HEK293 (cell line): Measurements from ENCODE around the gene EXOC2.
A peak's percentile ranks its signal among the peaks of the same experiment; 100 is the strongest.

Experiments
- CTCF ChIA-PET: fragments of 350-600 bp; formaldehyde crosslinking; extraction: SDS; loops from one replicate; lab custom pipeline; 2021; ENCODE audit warnings: antibody characterized with exemption; lab: Yijun Ruan, JAX
- POLR2A ChIA-PET: fragments of 300-600 bp; formaldehyde crosslinking; extraction: SDS; loops from one replicate; lab custom pipeline; 2020; ENCODE audit warnings: antibody characterized with exemption, inconsistent platforms; lab: Yijun Ruan, JAX
- H3K27ac ChIP-seq: fragments of 200-500 bp; sonication (Bioruptor generic); 2 replicates; pipeline ENCODE4 v1.5.1; 2014; ENCODE audit warnings: low read depth, low read length, control low read depth, inconsistent platforms; ENCODE audit errors: extremely low read depth
- H3K36me3 ChIP-seq, 2 experiments: fragments of 200-500 bp in 1 of 2; sonication (Bioruptor generic) in 1 of 2; 1 replicate in 1 of 2; 2 replicates in 1 of 2; pipeline ENCODE4 v1.5.1; 2014 to 2017; ENCODE audit warnings: inconsistent platforms in 2 of 2, low read length in 2 of 2; ENCODE audit not compliant: control insufficient read depth in 2 of 2, insufficient read depth in 1 of 2
- H3K4me1 ChIP-seq: fragments of 200-500 bp; sonication (Bioruptor generic); 2 replicates; pipeline ENCODE4 v1.5.1; 2014; ENCODE audit warnings: mild to moderate bottlenecking, low read length, inconsistent platforms; ENCODE audit not compliant: control insufficient read depth, insufficient read depth
- H3K4me3 ChIP-seq: 2 replicates; pipeline ENCODE4 v1.5.1; 2011; ENCODE audit warnings: low read depth, mild to moderate bottlenecking, control low read depth, low read length, moderate library complexity
- H3K9me3 ChIP-seq: fragments of 200-500 bp; sonication (Bioruptor generic); 2 replicates; pipeline ENCODE4 v1.5.1; 2014; ENCODE audit warnings: low read depth, low read length, inconsistent platforms; ENCODE audit not compliant: control insufficient read depth, insufficient read depth
- KLF1 ChIP-seq: fragments of 450-650 bp; formaldehyde crosslinking; IDR thresholded peaks from 2 replicates; pipeline ENCODE4 v1.5.1; 2016; ENCODE audit warnings: missing biosample characterization, missing genetic modification characterization
- SCRT2 ChIP-seq: fragments of 450-650 bp; formaldehyde crosslinking; IDR thresholded peaks from 2 replicates; pipeline ENCODE4 v1.5.1; 2016; ENCODE audit warnings: missing biosample characterization, missing genetic modification characterization
- ZFHX2 ChIP-seq: fragments of 450-650 bp; formaldehyde crosslinking; conservative IDR thresholded peaks from 2 replicates; pipeline ENCODE4 v1.5.1; 2016; ENCODE audit warnings: missing biosample characterization, missing genetic modification characterization
- ZFP3 ChIP-seq: fragments of 450-650 bp; formaldehyde crosslinking; IDR thresholded peaks from 2 replicates; pipeline ENCODE4 v1.5.1; 2016; ENCODE audit warnings: low read depth, missing biosample characterization, missing genetic modification characterization
- ZNF169 ChIP-seq: fragments of 450-650 bp; formaldehyde crosslinking; IDR thresholded peaks from 2 replicates; pipeline ENCODE4 v1.5.1; 2016; ENCODE audit warnings: missing biosample characterization, missing genetic modification characterization
- ZNF19 ChIP-seq: fragments of 450-650 bp; formaldehyde crosslinking; IDR thresholded peaks from 2 replicates; pipeline ENCODE4; 2016; ENCODE audit warnings: missing biosample characterization, missing genetic modification characterization, low read depth
- ZNF23 ChIP-seq: fragments of 450-650 bp; formaldehyde crosslinking; IDR thresholded peaks from 2 replicates; pipeline ENCODE4 v1.5.1; 2016; ENCODE audit warnings: missing biosample characterization, missing genetic modification characterization, borderline replicate concordance
- ZNF311 ChIP-seq: fragments of 450-650 bp; formaldehyde crosslinking; IDR thresholded peaks from 2 replicates; pipeline ENCODE4 v1.5.1; 2017; ENCODE audit warnings: missing biosample characterization, missing genetic modification characterization, borderline replicate concordance
- ZNF433 ChIP-seq: fragments of 450-650 bp; formaldehyde crosslinking; IDR thresholded peaks from 2 replicates; pipeline ENCODE4 v1.5.1; 2016; ENCODE audit warnings: missing biosample characterization, missing genetic modification characterization, low read depth
- ZNF529 ChIP-seq: fragments of 450-650 bp; formaldehyde crosslinking; IDR thresholded peaks from 2 replicates; pipeline ENCODE4 v1.5.1; 2017; ENCODE audit warnings: missing genetic modification characterization, missing biosample characterization; ENCODE audit not compliant: insufficient replicate concordance
- ZNF530 ChIP-seq: fragments of 450-650 bp; formaldehyde crosslinking; IDR thresholded peaks from 2 replicates; pipeline ENCODE4 v1.5.1; 2016; ENCODE audit warnings: low read depth, missing biosample characterization, missing genetic modification characterization
- ZNF561 ChIP-seq: fragments of 450-650 bp; IDR thresholded peaks from 2 replicates; pipeline ENCODE4 v1.5.1; 2018; ENCODE audit warnings: missing biosample characterization, missing genetic modification characterization, borderline replicate concordance
- ZNF600 ChIP-seq: fragments of 450-650 bp; formaldehyde crosslinking; IDR thresholded peaks from 2 replicates; pipeline ENCODE4 v1.5.1; 2016; ENCODE audit warnings: missing biosample characterization, missing genetic modification characterization
- ZNF658 ChIP-seq: fragments of 450-650 bp; formaldehyde crosslinking; IDR thresholded peaks from 2 replicates; pipeline ENCODE4; 2016; ENCODE audit warnings: missing biosample characterization, missing genetic modification characterization
- ZNF660 ChIP-seq: fragments of 450-650 bp; IDR thresholded peaks from 2 replicates; pipeline ENCODE4 v1.5.1; 2018; ENCODE audit warnings: missing biosample characterization, mild to moderate bottlenecking, missing genetic modification characterization
- ZNF76 ChIP-seq: fragments of 450-650 bp; formaldehyde crosslinking; IDR thresholded peaks from 2 replicates; pipeline ENCODE4; 2016; ENCODE audit warnings: low read depth, missing biosample characterization, missing genetic modification characterization, borderline replicate concordance
- TF ChIP-seq, protein P1 (sequence below): fragments of 450-650 bp; formaldehyde crosslinking; IDR thresholded peaks from 2 replicates; pipeline ENCODE4 v1.5.1; 2016; ENCODE audit warnings: missing biosample characterization, missing genetic modification characterization
- TF ChIP-seq, protein P2 (sequence below): fragments of 450-650 bp; formaldehyde crosslinking; IDR thresholded peaks from 2 replicates; pipeline ENCODE4; 2016; ENCODE audit warnings: missing biosample characterization, missing genetic modification characterization
- TF ChIP-seq, protein P3 (sequence below): fragments of 450-650 bp; formaldehyde crosslinking; IDR thresholded peaks from 2 replicates; pipeline ENCODE4 v1.5.1; 2016; ENCODE audit warnings: missing biosample characterization, missing genetic modification characterization

EXOC2 gene

DNA sequence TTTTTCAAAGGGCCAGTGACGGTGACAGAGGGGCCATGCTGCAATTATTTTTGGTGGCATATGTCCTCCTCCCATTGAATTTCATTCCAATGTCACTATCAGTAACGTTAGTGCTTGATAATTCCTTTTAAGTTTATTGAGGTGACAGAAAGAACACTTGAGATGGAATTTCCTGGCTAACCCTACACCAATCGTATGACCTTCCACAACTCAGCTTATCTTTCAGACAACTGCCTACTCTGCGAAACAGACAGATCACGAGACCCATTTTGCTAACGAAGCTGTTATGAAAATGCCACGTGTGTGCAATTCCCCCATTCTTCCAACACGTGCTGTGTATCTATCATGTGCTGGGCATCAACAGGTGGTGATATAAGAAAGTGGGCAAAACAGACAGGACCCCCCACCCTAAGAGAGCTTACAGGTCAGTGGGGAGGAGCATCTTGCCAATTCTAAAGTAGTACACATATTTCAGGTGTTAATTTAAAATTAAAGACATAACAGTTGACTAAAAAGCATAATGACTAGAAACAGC lies 188.4 kb downstream of the EXOC2 start:
- CTCF ChIA-PET, result no interaction called here
- Histone ChIP-seq H3K4me3 (no peak overlapping the region), H3K27ac (no peak overlapping the region), H3K4me1 (no peaks in the 10 kb centered on the region), H3K9me3 (no peaks in the 10 kb centered on the region), H3K36me3 (peaks cover 0 to 3% of the 10 kb centered on the region in 2 experiments; a peak in 1 of 3 replicates)
- TF ChIP-seq, protein P1, sequence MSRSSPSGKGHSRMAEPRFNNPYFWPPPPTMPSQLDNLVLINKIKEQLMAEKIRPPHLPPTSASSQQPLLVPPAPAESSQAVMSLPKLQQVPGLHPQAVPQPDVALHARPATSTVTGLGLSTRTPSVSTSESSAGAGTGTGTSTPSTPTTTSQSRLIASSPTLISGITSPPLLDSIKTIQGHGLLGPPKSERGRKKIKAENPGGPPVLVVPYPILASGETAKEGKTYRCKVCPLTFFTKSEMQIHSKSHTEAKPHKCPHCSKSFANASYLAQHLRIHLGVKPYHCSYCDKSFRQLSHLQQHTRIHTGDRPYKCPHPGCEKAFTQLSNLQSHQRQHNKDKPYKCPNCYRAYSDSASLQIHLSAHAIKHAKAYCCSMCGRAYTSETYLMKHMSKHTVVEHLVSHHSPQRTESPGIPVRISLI (tag by site-specific recombination), result no peak
- TF ChIP-seq SCRT2 (tag by site-specific recombination) (peak; percentile 82), ZNF76 (tag by site-specific recombination) (no peak)
- POLR2A ChIA-PET, result no interaction called here

DNA sequence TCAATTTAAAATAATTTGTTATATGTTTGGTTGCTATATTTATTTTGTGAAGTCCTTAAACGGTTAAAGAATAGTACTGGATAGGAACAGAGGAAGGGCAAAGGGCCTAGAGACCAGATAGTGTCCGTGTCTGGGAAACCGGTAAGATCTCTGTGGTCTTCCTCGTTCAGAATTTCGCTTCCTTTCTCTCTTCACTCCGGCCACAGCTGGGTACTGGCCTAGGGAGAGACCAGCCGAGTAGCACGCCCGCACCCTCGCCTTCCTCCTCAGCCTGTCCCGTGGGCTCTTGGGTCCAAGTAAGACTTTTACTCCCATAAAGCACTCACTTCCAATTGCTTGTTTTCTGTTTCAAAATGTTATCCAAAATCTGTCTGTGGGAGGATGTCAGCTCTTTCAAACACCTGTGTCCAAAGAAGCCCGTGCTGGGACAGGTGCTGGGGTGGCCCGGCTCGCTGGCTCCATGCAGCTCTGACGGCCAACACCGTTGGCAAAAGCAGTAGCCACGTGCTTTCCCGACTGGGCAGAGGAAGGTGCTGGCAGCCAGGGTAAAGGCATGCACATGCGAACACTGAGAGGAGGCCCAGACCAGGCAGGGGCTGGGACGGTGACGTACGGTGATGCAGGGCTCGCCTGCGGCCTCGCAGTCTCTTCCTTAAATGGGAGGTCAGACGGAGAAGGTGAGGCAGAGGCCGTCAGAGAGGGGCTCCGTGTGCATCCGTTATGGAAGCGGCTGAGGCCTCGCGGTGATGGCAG lies 189.2 kb downstream of the EXOC2 start:
- no peaks in the 10 kb centered on the region for H3K9me3 ChIP-seq
- ChIA-PET CTCF (no interaction called here), POLR2A (no interaction called here)
- H3K27ac ChIP-seq, result no peak overlapping the region
- TF ChIP-seq, protein P2, sequence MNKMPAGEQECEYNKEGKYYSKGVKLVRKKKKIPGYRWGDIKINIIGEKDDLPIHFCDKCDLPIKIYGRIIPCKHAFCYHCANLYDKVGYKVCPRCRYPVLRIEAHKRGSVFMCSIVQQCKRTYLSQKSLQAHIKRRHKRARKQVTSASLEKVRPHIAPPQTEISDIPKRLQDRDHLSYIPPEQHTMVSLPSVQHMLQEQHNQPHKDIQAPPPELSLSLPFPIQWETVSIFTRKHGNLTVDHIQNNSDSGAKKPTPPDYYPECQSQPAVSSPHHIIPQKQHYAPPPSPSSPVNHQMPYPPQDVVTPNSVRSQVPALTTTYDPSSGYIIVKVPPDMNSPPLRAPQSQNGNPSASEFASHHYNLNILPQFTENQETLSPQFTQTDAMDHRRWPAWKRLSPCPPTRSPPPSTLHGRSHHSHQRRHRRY, result no peak
- peak; percentile 66 for TF ChIP-seq ZNF600
- no peak overlapping the region for H3K4me3 ChIP-seq
- peaks cover 0 to 6% of the 10 kb centered on the region in 2 experiments; a peak in 1 of 3 replicates for H3K36me3 ChIP-seq
- no peaks in the 10 kb centered on the region for H3K4me1 ChIP-seq

DNA sequence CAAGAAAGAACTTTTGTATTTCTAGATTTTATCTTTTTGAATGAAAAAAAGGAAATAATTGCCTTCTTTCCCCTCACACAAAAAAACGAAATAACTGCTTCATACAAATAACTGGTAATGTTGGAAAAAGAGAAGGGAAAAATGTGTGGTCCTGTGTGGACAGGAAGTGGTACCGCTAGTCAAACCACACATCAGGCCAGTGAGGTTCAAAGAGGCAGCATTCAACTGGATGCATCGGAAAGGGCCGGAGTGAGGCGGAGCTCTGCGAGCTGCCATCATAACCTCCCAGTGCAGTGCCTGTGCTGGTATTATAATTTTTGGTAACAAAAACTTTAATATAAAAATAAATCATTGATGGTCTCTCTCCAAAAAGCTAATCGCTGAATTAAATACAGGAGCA lies 190.2 kb downstream of the EXOC2 start:
- CTCF ChIA-PET, result interaction anchor here (0.6 to 0.7 kb wide), 3 partner anchors 21 to 309 kb away, joined by 3 read pairs; no protein-coding TSS in a partner anchor
- TF ChIP-seq ZNF311, result no peak
- Histone ChIP-seq H3K36me3 (peaks cover 0 to 8% of the 10 kb centered on the region in 2 experiments; a peak in 1 of 3 replicates), H3K27ac (no peak overlapping the region), H3K9me3 (no peaks in the 10 kb centered on the region), H3K4me1 (no peaks in the 10 kb centered on the region), H3K4me3 (no peak overlapping the region)
- POLR2A ChIA-PET, result no interaction called here

DNA sequence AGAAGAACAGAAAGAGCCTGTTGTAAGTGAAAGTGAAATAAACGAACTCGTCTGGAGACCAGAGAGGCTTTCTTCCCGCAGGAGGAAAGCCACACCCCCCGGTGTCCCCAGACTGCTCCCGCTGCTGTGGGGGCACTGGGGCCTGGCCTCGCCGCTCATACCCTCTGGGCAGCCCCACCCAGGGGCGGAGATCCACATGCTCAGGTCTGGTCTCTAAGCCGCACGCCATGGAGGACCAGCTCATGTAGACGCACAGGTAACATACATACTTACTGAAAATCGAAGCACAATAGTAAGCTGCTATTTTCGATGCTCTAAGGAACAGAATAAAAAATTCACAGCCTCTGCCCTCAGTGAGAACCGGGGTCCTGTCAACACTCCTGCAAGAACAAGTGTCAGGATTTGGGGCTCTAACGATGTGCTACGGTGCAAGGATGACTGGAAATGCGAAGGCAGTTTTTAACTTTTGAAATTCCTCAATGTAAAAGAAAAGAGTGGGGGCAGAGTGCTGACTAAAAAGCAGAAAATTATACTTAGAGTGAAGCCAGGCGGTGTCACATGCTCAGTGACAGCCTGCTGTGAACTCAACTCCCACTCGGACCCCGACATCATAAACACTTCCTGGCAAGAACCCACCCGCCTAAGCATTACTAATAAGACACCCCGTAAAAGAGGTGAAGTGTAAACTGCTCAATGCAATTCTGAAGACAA lies 190.9 kb downstream of the EXOC2 start:
- H3K36me3 ChIP-seq, result peaks cover 0 to 8% of the 10 kb centered on the region in 2 experiments; a peak in 1 of 3 replicates
- POLR2A ChIA-PET, result no interaction called here
- CTCF ChIA-PET, result interaction anchor here (0.6 to 0.7 kb wide), 3 partner anchors 22 to 309 kb away, joined by 3 read pairs; no protein-coding TSS in a partner anchor
- H3K4me1 ChIP-seq, result no peaks in the 10 kb centered on the region
- no peak overlapping the region for H3K4me3 ChIP-seq
- TF ChIP-seq ZNF561 (tag by site-specific recombination), result no peak
- peak; percentile 43; the same call in 1 of the 2 replicates for TF ChIP-seq ZFHX2 (tag by site-specific recombination)
- H3K9me3 ChIP-seq, result no peaks in the 10 kb centered on the region
- H3K27ac ChIP-seq, result no peak overlapping the region

DNA sequence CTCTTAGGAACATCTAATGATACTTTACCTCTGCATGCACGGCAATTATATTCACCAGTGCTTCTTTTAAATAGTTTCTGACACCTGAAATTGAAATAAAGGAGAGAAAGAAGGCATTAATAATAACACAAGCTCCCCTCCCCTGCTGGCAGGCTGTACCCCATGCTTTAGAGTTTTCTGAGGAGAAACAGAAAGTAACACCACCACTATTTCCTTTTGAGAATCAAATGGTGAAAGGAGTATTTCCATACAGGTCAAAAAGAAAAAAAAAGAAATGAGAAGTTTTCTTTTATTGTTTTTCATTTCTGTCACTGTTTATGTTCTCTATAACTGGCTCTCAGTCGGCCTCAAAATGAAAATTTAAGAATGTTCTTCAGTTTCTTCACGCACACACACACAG lies 193.3 kb downstream of the EXOC2 start:
- POLR2A ChIA-PET, result no interaction called here
- CTCF ChIA-PET, result no interaction called here
- Histone ChIP-seq H3K4me1 (no peaks in the 10 kb centered on the region), H3K4me3 (no peak overlapping the region), H3K9me3 (no peaks in the 10 kb centered on the region), H3K27ac (no peak overlapping the region), H3K36me3 (peaks cover 0 to 18% of the 10 kb centered on the region in 2 experiments)
- TF ChIP-seq ZNF433 (tag by site-specific recombination) (no peak), ZNF530 (tag by site-specific recombination) (no peak), KLF1 (tag by site-specific recombination) (no peak), ZNF169 (tag by site-specific recombination) (no peak), ZNF658 (tag by site-specific recombination) (no peak), ZFP3 (tag by site-specific recombination) (no peak), ZNF529 (no peak), ZNF660 (tag by site-specific recombination) (no peak), ZNF23 (tag by site-specific recombination) (no peak), ZNF19 (tag by site-specific recombination) (no peak)
- TF ChIP-seq, protein P1 (tag by site-specific recombination), result no peak
- TF ChIP-seq, protein P3, sequence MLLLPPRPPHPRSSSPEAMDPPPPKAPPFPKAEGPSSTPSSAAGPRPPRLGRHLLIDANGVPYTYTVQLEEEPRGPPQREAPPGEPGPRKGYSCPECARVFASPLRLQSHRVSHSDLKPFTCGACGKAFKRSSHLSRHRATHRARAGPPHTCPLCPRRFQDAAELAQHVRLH (tag by site-specific recombination), result no peak
